K562 (cell line): ENCODE data around the gene COL15A1.

ENCODE experiments used
- POLR2A ChIP-seq: fragments of 450-650 bp; conservative IDR thresholded peaks from 2 replicates; pipeline ENCODE4 v1.6.1; 2016
- ZBTB7A ChIP-seq: IDR thresholded peaks from 2 replicates; pipeline ENCODE4 v1.6.1; 2011; ENCODE audit warnings: low read depth, mild to moderate bottlenecking, low read length, moderate library complexity, borderline replicate concordance; ENCODE audit not compliant: control insufficient read depth
- TF ChIP-seq, protein P1 (sequence below), 3 experiments: IDR thresholded peaks in 2 of 3; conservative IDR thresholded peaks in 1 of 3; 2 replicates each; pipeline ENCODE4 v1.5.1; 2011 to 2012; ENCODE audit warnings: low read length in 3 of 3, mild to moderate bottlenecking in 3 of 3, control low read depth in 2 of 3, improper control_type of control experiment in 1 of 3, inconsistent platforms in 1 of 3, low read depth in 1 of 3, mixed read lengths in 1 of 3, moderate library complexity in 1 of 3; ENCODE audit not compliant: insufficient read depth in 2 of 3
- TF ChIP-seq, protein P2 (sequence below): sonication (generic); formaldehyde crosslinking; IDR thresholded peaks from 2 replicates; pipeline ENCODE4 v1.8.0; 2023; ENCODE audit warnings: mild to moderate bottlenecking, missing genetic modification reagents
- TF ChIP-seq, protein P3 (sequence below): sonication (generic); formaldehyde crosslinking; IDR thresholded peaks from 2 replicates; pipeline ENCODE4 v1.8.1; 2022; ENCODE audit warnings: missing genetic modification reagents

DNA sequence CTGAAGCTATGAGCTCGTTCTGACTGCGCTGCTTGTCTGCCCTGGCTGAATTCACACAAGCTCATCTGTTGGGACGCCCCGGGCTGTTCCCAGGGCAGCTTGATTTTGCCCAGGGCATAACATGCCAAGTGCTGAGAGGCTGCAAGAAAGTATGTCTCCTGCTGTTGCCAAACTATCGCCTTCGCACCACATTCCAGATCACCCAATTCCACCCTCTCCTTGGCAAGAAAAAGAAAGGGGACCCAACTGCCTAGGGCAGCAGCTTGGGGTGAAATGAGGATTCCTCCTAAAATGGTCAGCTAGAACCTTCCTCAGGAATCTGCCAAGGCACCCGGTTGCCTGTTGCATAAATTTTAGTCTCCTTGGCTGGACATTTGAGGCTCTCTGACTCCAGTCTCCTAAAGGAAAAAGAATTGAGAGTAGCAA is 21.2 kb downstream of the COL15A1 start:
- no peak for TF ChIP-seq ZBTB7A
- TF ChIP-seq POLR2A, result no peak
- TF ChIP-seq, protein P1, sequence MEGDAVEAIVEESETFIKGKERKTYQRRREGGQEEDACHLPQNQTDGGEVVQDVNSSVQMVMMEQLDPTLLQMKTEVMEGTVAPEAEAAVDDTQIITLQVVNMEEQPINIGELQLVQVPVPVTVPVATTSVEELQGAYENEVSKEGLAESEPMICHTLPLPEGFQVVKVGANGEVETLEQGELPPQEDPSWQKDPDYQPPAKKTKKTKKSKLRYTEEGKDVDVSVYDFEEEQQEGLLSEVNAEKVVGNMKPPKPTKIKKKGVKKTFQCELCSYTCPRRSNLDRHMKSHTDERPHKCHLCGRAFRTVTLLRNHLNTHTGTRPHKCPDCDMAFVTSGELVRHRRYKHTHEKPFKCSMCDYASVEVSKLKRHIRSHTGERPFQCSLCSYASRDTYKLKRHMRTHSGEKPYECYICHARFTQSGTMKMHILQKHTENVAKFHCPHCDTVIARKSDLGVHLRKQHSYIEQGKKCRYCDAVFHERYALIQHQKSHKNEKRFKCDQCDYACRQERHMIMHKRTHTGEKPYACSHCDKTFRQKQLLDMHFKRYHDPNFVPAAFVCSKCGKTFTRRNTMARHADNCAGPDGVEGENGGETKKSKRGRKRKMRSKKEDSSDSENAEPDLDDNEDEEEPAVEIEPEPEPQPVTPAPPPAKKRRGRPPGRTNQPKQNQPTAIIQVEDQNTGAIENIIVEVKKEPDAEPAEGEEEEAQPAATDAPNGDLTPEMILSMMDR (IDR thresholded peaks at IDR 0.05 in 2 of 3, conservative IDR thresholded peaks at IDR 0.05 in 1 of 3; ENCODE audit: insufficient read depth in 2 of 3, low read depth in 1 of 3, low read length in 3 of 3), result no peak
- TF ChIP-seq, protein P2, sequence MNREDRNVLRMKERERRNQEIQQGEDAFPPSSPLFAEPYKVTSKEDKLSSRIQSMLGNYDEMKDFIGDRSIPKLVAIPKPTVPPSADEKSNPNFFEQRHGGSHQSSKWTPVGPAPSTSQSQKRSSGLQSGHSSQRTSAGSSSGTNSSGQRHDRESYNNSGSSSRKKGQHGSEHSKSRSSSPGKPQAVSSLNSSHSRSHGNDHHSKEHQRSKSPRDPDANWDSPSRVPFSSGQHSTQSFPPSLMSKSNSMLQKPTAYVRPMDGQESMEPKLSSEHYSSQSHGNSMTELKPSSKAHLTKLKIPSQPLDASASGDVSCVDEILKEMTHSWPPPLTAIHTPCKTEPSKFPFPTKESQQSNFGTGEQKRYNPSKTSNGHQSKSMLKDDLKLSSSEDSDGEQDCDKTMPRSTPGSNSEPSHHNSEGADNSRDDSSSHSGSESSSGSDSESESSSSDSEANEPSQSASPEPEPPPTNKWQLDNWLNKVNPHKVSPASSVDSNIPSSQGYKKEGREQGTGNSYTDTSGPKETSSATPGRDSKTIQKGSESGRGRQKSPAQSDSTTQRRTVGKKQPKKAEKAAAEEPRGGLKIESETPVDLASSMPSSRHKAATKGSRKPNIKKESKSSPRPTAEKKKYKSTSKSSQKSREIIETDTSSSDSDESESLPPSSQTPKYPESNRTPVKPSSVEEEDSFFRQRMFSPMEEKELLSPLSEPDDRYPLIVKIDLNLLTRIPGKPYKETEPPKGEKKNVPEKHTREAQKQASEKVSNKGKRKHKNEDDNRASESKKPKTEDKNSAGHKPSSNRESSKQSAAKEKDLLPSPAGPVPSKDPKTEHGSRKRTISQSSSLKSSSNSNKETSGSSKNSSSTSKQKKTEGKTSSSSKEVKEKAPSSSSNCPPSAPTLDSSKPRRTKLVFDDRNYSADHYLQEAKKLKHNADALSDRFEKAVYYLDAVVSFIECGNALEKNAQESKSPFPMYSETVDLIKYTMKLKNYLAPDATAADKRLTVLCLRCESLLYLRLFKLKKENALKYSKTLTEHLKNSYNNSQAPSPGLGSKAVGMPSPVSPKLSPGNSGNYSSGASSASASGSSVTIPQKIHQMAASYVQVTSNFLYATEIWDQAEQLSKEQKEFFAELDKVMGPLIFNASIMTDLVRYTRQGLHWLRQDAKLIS, result no peak
- TF ChIP-seq, protein P3, sequence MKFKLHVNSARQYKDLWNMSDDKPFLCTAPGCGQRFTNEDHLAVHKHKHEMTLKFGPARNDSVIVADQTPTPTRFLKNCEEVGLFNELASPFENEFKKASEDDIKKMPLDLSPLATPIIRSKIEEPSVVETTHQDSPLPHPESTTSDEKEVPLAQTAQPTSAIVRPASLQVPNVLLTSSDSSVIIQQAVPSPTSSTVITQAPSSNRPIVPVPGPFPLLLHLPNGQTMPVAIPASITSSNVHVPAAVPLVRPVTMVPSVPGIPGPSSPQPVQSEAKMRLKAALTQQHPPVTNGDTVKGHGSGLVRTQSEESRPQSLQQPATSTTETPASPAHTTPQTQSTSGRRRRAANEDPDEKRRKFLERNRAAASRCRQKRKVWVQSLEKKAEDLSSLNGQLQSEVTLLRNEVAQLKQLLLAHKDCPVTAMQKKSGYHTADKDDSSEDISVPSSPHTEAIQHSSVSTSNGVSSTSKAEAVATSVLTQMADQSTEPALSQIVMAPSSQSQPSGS (CRISPR knock-in tag), result no peak
